ENCODE measurements around the gene CD36.

GRCh38 chr7:80611353-80611752, 27.1 kb upstream of the CD36 start:
- no peak for TF ChIP-seq CTCF (conservative IDR thresholded peaks at IDR 0.05 in 1 of 2, IDR thresholded peaks at IDR 0.05 in 1 of 2; ENCODE audit: extremely low read depth in 1 of 2, insufficient read depth in 1 of 2, low read depth in 1 of 2, low read length in 2 of 2)
- no peak for TF ChIP-seq EZH2 (IDR thresholded peaks at IDR 0.05; ENCODE audit: borderline replicate concordance, low read length)
